D721Med (cell line): Measurements from ENCODE around the gene PRKAB1.

Source experiments
- DNase-seq: peaks from one replicate; pipeline ENCODE4 v3.0.0; 2011; ENCODE audit warnings: low spot score; ENCODE audit not compliant: insufficient read length
- FAIRE-seq: peaks from 2 replicates; lab custom pipeline; 2011; peaks lifted over from hg19 to GRCh38; lab: Jason Lieb, UNC
- CTCF ChIP-seq: IDR thresholded peaks from 2 replicates; pipeline ENCODE4 v1.5.1; 2012; ENCODE audit warnings: mild to moderate bottlenecking, control low read depth; ENCODE audit not compliant: insufficient read depth; ENCODE audit errors: missing control alignments

PRKAB1 gene

GRCh38 chr12:119679490-119679889 is 11.6 kb downstream of the PRKAB1 start:
- no peak for DNase-seq
- FAIRE-seq = no peak

GRCh38 chr12:119681111-119681510 is 13.2 kb downstream of the PRKAB1 start:
- DNase-seq = no peak
- FAIRE-seq = no peak
- TF ChIP-seq CTCF = no peak

More at GRCh38 chr12:119679490-119679889, 11.6 kb downstream of the PRKAB1 start:
- no peak for TF ChIP-seq CTCF

- TF ChIP-seq CTCF = no peak
- no peak for FAIRE-seq
- DNase-seq = no peak
Observed at GRCh38 chr12:119681728-119682638, 14.1 kb downstream of the PRKAB1 start.

- DNase-seq (no peak), FAIRE-seq (no peak)
- no peak for TF ChIP-seq CTCF
Observed at GRCh38 chr12:119682639-119683252, 14.8 kb downstream of the PRKAB1 start.

GRCh38 chr12:119683413-119683812 is 15.5 kb downstream of the PRKAB1 start:
- DNase-seq = no peak
- TF ChIP-seq CTCF = no peak
- FAIRE-seq = no peak

- TF ChIP-seq CTCF = no peak
- no peak for DNase-seq
- no peak for FAIRE-seq
Observed at GRCh38 chr12:119683816-119684215, 15.9 kb downstream of the PRKAB1 start.

- no peak for TF ChIP-seq CTCF
- FAIRE-seq (no peak), DNase-seq (no peak)
Observed at GRCh38 chr12:119684711-119685369, 16.9 kb downstream of the PRKAB1 start.
